H1 (cell line): ENCODE data around the gene ABCD1.
"Not testable (repeated sequence)": the region's sequence is repeated elsewhere in the genome, so short reads cannot be mapped to it uniquely, and the experiment has no call there.

Source experiments
- BCL11A ChIP-seq, 2 experiments: IDR thresholded peaks; one replicate each; pipeline ENCODE4 v1.6.1; 2011; ENCODE audit warnings: low read depth in 2 of 2, low read length in 2 of 2, mild to moderate bottlenecking in 2 of 2
- CHD2 ChIP-seq: IDR thresholded peaks from 2 replicates; pipeline ENCODE4 v1.6.1; 2012; ENCODE audit warnings: low read length, improper control_type of control experiment
- CREB1 ChIP-seq: IDR thresholded peaks from 2 replicates; pipeline ENCODE4 v1.6.1; 2012; ENCODE audit warnings: inconsistent platforms
- CTCF ChIP-seq, 3 experiments: IDR thresholded peaks; 1 replicate in 2 of 3; 2 replicates in 1 of 3; pipeline versions ENCODE4 v1.5.1 to v1.6.1; 2011; ENCODE audit warnings: low read length in 3 of 3, mild to moderate bottlenecking in 3 of 3, inconsistent platforms in 2 of 3, low read depth in 1 of 3, moderate library complexity in 1 of 3; ENCODE audit not compliant: insufficient read depth in 1 of 3; ENCODE audit errors: control extremely low read depth in 1 of 3
- EP300 ChIP-seq, 2 experiments: IDR thresholded peaks; 1 replicate in 1 of 2; 2 replicates in 1 of 2; pipeline ENCODE4 v1.6.1; 2011 to 2012; ENCODE audit warnings: low read depth in 2 of 2, low read length in 2 of 2, mild to moderate bottlenecking in 2 of 2, borderline replicate concordance in 1 of 2, inconsistent platforms in 1 of 2, moderate library complexity in 1 of 2
- MAX ChIP-seq: IDR thresholded peaks from 2 replicates; pipeline ENCODE4 v1.6.1; 2012; ENCODE audit warnings: inconsistent platforms
- POLR2A ChIP-seq, 2 experiments: IDR thresholded peaks; 1 replicate in 1 of 2; 2 replicates in 1 of 2; pipeline ENCODE4 v1.6.1; 2011; ENCODE audit warnings: low read depth in 2 of 2, low read length in 2 of 2, mild to moderate bottlenecking in 2 of 2; ENCODE audit errors: control extremely low read depth in 1 of 2

GRCh38 chrX:153742796-153743467, 18.3 kb downstream of the ABCD1 start:
- TF ChIP-seq MAX; EP300 (IDR thresholded peaks at IDR 0.05; ENCODE audit: borderline replicate concordance in 1 of 2, low read depth in 2 of 2, low read length in 2 of 2); CHD2; POLR2A (IDR thresholded peaks at IDR 0.05; ENCODE audit: control extremely low read depth in 1 of 2, low read depth in 2 of 2, low read length in 2 of 2); CTCF (IDR thresholded peaks at IDR 0.05; ENCODE audit: control extremely low read depth in 1 of 3, insufficient read depth in 1 of 3, low read depth in 1 of 3, low read length in 3 of 3); BCL11A (IDR thresholded peaks at IDR 0.05; ENCODE audit: low read depth in 2 of 2, low read length in 2 of 2); CREB1: not testable (repeated sequence)
